ENCODE measurements around the gene CDH13.

DNA sequence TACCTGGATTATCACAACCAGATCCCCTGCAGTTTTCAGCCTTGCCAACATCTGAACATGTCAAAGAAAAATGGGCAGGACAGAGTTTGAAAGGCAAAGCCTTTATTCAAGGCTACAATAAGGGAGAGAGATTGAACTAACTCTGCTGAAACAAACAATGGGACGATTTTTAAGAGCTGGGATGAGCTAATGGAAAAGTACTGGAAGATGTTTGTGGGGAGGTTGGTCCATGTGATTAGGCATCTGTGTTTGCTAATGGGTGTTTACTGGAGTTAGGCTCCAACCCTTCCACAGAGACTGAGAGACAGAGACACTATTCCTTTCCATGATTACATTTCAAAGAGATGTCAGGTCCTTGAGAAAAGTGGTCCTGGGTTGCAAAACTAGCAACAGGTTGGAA is 1146.0 kb downstream of the CDH13 start:
- TF ChIP-seq KDM5A (IDR thresholded peaks at IDR 0.05) = no peak
- TF ChIP-seq POLR2A (IDR thresholded peaks at IDR 0.05; ENCODE audit: low read length) = no peak
- TF ChIP-seq, protein P1, sequence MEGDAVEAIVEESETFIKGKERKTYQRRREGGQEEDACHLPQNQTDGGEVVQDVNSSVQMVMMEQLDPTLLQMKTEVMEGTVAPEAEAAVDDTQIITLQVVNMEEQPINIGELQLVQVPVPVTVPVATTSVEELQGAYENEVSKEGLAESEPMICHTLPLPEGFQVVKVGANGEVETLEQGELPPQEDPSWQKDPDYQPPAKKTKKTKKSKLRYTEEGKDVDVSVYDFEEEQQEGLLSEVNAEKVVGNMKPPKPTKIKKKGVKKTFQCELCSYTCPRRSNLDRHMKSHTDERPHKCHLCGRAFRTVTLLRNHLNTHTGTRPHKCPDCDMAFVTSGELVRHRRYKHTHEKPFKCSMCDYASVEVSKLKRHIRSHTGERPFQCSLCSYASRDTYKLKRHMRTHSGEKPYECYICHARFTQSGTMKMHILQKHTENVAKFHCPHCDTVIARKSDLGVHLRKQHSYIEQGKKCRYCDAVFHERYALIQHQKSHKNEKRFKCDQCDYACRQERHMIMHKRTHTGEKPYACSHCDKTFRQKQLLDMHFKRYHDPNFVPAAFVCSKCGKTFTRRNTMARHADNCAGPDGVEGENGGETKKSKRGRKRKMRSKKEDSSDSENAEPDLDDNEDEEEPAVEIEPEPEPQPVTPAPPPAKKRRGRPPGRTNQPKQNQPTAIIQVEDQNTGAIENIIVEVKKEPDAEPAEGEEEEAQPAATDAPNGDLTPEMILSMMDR (IDR thresholded peaks at IDR 0.05) = no peak
- TF ChIP-seq JUN (IDR thresholded peaks at IDR 0.05) = no peak
- TF ChIP-seq MYC (IDR thresholded peaks at IDR 0.05; ENCODE audit: borderline replicate concordance, low read length) = no peak
- TF ChIP-seq CBX8 (IDR thresholded peaks at IDR 0.05) = no peak
- TF ChIP-seq PHF8 (IDR thresholded peaks at IDR 0.05; ENCODE audit: borderline replicate concordance, low read depth) = no peak
- TF ChIP-seq, protein P2, sequence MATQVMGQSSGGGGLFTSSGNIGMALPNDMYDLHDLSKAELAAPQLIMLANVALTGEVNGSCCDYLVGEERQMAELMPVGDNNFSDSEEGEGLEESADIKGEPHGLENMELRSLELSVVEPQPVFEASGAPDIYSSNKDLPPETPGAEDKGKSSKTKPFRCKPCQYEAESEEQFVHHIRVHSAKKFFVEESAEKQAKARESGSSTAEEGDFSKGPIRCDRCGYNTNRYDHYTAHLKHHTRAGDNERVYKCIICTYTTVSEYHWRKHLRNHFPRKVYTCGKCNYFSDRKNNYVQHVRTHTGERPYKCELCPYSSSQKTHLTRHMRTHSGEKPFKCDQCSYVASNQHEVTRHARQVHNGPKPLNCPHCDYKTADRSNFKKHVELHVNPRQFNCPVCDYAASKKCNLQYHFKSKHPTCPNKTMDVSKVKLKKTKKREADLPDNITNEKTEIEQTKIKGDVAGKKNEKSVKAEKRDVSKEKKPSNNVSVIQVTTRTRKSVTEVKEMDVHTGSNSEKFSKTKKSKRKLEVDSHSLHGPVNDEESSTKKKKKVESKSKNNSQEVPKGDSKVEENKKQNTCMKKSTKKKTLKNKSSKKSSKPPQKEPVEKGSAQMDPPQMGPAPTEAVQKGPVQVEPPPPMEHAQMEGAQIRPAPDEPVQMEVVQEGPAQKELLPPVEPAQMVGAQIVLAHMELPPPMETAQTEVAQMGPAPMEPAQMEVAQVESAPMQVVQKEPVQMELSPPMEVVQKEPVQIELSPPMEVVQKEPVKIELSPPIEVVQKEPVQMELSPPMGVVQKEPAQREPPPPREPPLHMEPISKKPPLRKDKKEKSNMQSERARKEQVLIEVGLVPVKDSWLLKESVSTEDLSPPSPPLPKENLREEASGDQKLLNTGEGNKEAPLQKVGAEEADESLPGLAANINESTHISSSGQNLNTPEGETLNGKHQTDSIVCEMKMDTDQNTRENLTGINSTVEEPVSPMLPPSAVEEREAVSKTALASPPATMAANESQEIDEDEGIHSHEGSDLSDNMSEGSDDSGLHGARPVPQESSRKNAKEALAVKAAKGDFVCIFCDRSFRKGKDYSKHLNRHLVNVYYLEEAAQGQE (IDR thresholded peaks at IDR 0.05) = no peak
- TF ChIP-seq RFX5 (IDR thresholded peaks at IDR 0.05) = no peak
- TF ChIP-seq HOXA7 (CRISPR knock-in tag; IDR thresholded peaks at IDR 0.05) = no peak
- TF ChIP-seq CEBPB (IDR thresholded peaks at IDR 0.05) = no peak
- no peak for TF ChIP-seq RARB (CRISPR knock-in tag; IDR thresholded peaks at IDR 0.05)
- no peak for TF ChIP-seq ZNF302 (CRISPR knock-in tag; IDR thresholded peaks at IDR 0.05)
